ENCODE measurements around the gene LPO. TPM values are rescaled to one million over a fixed set of nuclear protein-coding genes. Genes with fewer than 3 reads are reported as not detected.

Gene LPO
- total RNA-seq, 1 experiment from 2014 or later, result not detected

DNA sequence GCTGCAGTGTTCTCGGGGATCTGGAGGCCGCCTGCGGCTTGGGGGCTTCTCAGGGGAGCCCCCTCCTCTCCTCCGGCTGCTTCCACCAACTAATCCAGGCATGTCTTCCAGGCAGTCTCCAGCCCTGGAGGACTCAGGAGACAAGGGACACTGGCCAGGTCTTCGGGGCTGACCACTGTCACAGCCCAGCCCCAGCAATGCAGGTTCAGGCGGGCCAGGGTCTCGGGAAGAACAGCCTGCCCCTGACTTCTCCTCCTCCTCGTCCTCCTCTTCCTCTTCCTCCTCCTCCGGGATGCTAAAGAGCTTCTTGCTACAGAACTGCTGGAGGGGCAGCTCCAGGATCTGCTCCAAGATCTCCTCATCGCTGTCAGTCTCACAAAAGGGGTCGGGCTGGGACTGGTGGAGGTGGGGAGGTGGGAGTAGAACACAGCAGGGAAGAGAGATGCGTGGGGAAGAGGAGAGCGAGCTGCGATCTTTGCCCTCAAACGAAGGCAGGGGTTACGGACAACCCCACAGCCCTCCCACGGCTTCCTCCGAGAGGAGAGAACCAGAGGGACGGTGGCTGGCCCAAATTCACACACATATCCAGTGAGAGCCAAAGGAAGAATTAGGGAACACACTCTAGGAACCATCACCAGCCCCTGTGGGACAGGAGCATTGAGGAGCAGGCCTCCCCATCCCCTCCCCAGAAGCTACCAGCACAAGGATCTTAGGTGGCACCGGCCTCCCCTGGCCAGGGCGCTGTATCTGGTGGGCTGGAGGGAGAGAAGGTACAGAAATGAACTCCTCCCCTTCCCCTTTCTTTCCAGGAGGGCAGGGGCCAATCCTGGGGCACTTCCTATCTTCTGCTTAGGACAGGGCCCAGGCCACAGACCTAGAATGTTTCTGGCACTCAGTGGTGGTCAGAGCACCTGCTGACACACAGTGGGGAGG lies 70.9 kb downstream of the LPO start:
- BruUV-seq (replicated peaks), result no TSS peak
- Histone ChIP-seq H2AFZ (ENCODE audit: low read length) (no peak overlapping the region), H3K4me1 (ENCODE audit: insufficient read depth, low read length) (no peaks in the 10 kb centered on the region), H3K4me2 (ENCODE audit: low read length) (no peak overlapping the region), H3K27ac (ENCODE audit: low read length) (no peak overlapping the region), H3K9me3 (ENCODE audit: low read length) (no peaks in the 10 kb centered on the region), H3K4me3 (ENCODE audit: low read length) (no peak overlapping the region), H3K27me3 (ENCODE audit: low read length) (no peaks in the 10 kb centered on the region), H3K36me3 (ENCODE audit: low read depth, low read length) (no peaks in the 10 kb centered on the region), H3K9ac (ENCODE audit: low read length) (no peak overlapping the region), H3K79me2 (ENCODE audit: low read length) (no peaks in the 10 kb centered on the region), H3K9me2 (replicated peaks; ENCODE audit: low read length) (no peaks in the 10 kb centered on the region), H3F3A (ENCODE audit: low read length, unreplicated experiment) (no peaks in the 10 kb centered on the region), H4K20me1 (ENCODE audit: low read length) (no peaks in the 10 kb centered on the region)
- ATAC-seq, result no peak
- intact Hi-C loops (cut with micrococcal nuclease), result no loop called here
- ChIA-PET CTCF (no interaction called here), POLR2A (ENCODE audit: unreplicated experiment) (no interaction called here)
- no peak for DNase-seq
- TF ChIP-seq EZH2phosphoT487 (IDR thresholded peaks at IDR 0.05; ENCODE audit: borderline replicate concordance, low read length), result no peak
- TF ChIP-seq, protein P1, sequence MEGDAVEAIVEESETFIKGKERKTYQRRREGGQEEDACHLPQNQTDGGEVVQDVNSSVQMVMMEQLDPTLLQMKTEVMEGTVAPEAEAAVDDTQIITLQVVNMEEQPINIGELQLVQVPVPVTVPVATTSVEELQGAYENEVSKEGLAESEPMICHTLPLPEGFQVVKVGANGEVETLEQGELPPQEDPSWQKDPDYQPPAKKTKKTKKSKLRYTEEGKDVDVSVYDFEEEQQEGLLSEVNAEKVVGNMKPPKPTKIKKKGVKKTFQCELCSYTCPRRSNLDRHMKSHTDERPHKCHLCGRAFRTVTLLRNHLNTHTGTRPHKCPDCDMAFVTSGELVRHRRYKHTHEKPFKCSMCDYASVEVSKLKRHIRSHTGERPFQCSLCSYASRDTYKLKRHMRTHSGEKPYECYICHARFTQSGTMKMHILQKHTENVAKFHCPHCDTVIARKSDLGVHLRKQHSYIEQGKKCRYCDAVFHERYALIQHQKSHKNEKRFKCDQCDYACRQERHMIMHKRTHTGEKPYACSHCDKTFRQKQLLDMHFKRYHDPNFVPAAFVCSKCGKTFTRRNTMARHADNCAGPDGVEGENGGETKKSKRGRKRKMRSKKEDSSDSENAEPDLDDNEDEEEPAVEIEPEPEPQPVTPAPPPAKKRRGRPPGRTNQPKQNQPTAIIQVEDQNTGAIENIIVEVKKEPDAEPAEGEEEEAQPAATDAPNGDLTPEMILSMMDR (conservative IDR thresholded peaks at IDR 0.05; ENCODE audit: low read depth, low read length), result no peak
- no peak for TF ChIP-seq EZH2 (IDR thresholded peaks at IDR 0.05; ENCODE audit: low read length, unreplicated experiment)

DNA sequence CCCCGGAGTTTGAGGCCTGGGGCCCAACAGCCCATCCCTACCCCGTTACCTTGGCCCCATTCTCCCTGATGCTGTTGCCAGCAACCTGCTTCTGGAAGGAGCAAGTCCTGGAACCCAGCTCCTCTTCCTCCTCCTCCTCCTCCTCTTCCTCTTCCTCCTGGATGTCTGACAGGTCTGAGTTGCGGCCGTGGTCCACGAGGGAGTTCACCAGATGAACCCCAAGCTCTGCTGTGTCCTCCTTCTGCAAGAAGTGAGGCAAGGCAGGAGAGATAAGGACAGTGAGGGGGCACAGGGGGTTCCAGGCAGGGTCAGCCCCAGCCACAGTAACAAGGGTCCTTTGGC lies 71.5 kb downstream of the LPO start:
- no peak overlapping the region for H3K4me2 ChIP-seq (ENCODE audit: low read length)
- ChIA-PET POLR2A (ENCODE audit: unreplicated experiment) (no interaction called here), CTCF (no interaction called here)
- H3K27ac ChIP-seq (ENCODE audit: low read length), result no peak overlapping the region
- no peak overlapping the region for H3K9ac ChIP-seq (ENCODE audit: low read length)
- no peaks in the 10 kb centered on the region for H3K4me1 ChIP-seq (ENCODE audit: insufficient read depth, low read length)
- no peaks in the 10 kb centered on the region for H3K36me3 ChIP-seq (ENCODE audit: low read depth, low read length)
- H3K4me3 ChIP-seq (ENCODE audit: low read length), result no peak overlapping the region
- no TSS peak for BruUV-seq (replicated peaks)
- DNase-seq (no peak), ATAC-seq (no peak)
- H3K79me2 ChIP-seq (ENCODE audit: low read length), result no peaks in the 10 kb centered on the region
- H4K20me1 ChIP-seq (ENCODE audit: low read length), result no peaks in the 10 kb centered on the region
- TF ChIP-seq, protein P1 (conservative IDR thresholded peaks at IDR 0.05; ENCODE audit: low read depth, low read length), result no peak
- TF ChIP-seq EZH2phosphoT487 (IDR thresholded peaks at IDR 0.05; ENCODE audit: borderline replicate concordance, low read length) (no peak), EZH2 (IDR thresholded peaks at IDR 0.05; ENCODE audit: low read length, unreplicated experiment) (no peak)
- no peaks in the 10 kb centered on the region for H3K27me3 ChIP-seq (ENCODE audit: low read length)
- H3K9me2 ChIP-seq (replicated peaks; ENCODE audit: low read length), result no peaks in the 10 kb centered on the region
- H3K9me3 ChIP-seq (ENCODE audit: low read length), result no peaks in the 10 kb centered on the region
- intact Hi-C loops (cut with micrococcal nuclease), result no loop called here
- no peak overlapping the region for H2AFZ ChIP-seq (ENCODE audit: low read length)
- H3F3A ChIP-seq (ENCODE audit: low read length, unreplicated experiment), result no peaks in the 10 kb centered on the region

Measured in PC-3 (cell line).